Stomach (tissue), 4 donors: ENCODE data around the gene DDX51.

Source experiments
- CTCF ChIP-seq, 7 experiments: fragments of 450-650 bp in 4 of 7; fragments of 200-600 bp in 3 of 7; sonication (generic) in 3 of 7; IDR thresholded peaks; one replicate each; pipeline ENCODE4 v1.5.1; 2016 to 2019; ENCODE audit warnings: antibody characterized with exemption in 7 of 7, control low read depth in 2 of 7, mild to moderate bottlenecking in 1 of 7
- POLR2A ChIP-seq, 4 donors: fragments of 450-650 bp; IDR thresholded peaks; one replicate each; pipeline ENCODE4 v1.6.1; 2016; ENCODE audit warnings: antibody characterized with exemption in 4 of 4, control low read depth in 2 of 4, mild to moderate bottlenecking in 1 of 4, moderate library complexity in 1 of 4

- no peak for TF ChIP-seq CTCF (IDR thresholded peaks at IDR 0.05)
- no peak for TF ChIP-seq POLR2A (IDR thresholded peaks at IDR 0.05)
These were observed 7.1 kb upstream of the DDX51 start for GRCh38 chr12:132151145-132151765.
